ENCODE data around the gene HMGA1.

- TF ChIP-seq POLR2A (IDR thresholded peaks at IDR 0.05; ENCODE audit: low read depth, low read length) (no peak), SREBF2 (IDR thresholded peaks at IDR 0.05; ENCODE audit: low read length) (no peak), ASH2L (IDR thresholded peaks at IDR 0.05; ENCODE audit: borderline replicate concordance, low read depth) (no peak), CREB1 (IDR thresholded peaks at IDR 0.05; ENCODE audit: low read depth) (no peak), NFYA (IDR thresholded peaks at IDR 0.05; ENCODE audit: borderline replicate concordance, low read depth, low read length) (no peak), RFX5 (IDR thresholded peaks at IDR 0.05; ENCODE audit: low read depth, low read length) (no peak), TARDBP (IDR thresholded peaks at IDR 0.05; ENCODE audit: borderline replicate concordance) (no peak), EZH2 (IDR thresholded peaks at IDR 0.05; ENCODE audit: borderline replicate concordance, control insufficient read depth, low read depth, low read length) (no peak), HDGF (IDR thresholded peaks at IDR 0.05) (no peak), CEBPB (IDR thresholded peaks at IDR 0.05; ENCODE audit: borderline replicate concordance in 1 of 2, low read depth in 2 of 2, low read length in 2 of 2) (no peak), POLR2AphosphoS5 (IDR thresholded peaks at IDR 0.05; ENCODE audit: low read length) (no peak), TAF1 (IDR thresholded peaks at IDR 0.05; ENCODE audit: borderline replicate concordance, low read depth, low read length) (no peak)
Measured at GRCh38 chr6:34207695-34208443, 28.8 kb upstream of the HMGA1 start.

Measured in GM12878 (cell line).